Activated CD8-positive, alpha-beta memory T cell treated with anti-CD3 and anti-CD28 coated beads, Interleukin-2, amount 50 U/mL, for 1 hour (primary cell): Measurements from ENCODE around the gene DDIT4.
"Not testable (repeated sequence)": the region's sequence is repeated elsewhere in the genome, so short reads cannot be mapped to it uniquely, and the experiment has no call there.

Experiments used
- DNase-seq: peaks from one replicate; pipeline ENCODE4 v3.0.0-alpha.2; 2020; ENCODE audit errors: extremely low read depth

Gene DDIT4

GRCh38 chr10:72273410-72274212 lies at the start of gene DDIT4:
Gene DDIT4 (plus strand): TSS chr10:72273924. CDS start chr10:72274217, 293 bp downstream.
- DNase-seq = peak; percentile 96

- not testable (repeated sequence) for DNase-seq
Observed at GRCh38 chr10:72224191-72224590, 49.5 kb upstream of the DDIT4 start.

- DNase-seq = no peak
Observed at GRCh38 chr10:72226418-72227027, 47.2 kb upstream of the DDIT4 start.

GRCh38 chr10:72227826-72228225 lies 45.9 kb upstream of the DDIT4 start:
- DNase-seq = no peak

- no peak for DNase-seq
Observed at GRCh38 chr10:72228318-72228751, 45.4 kb upstream of the DDIT4 start.

GRCh38 chr10:72229261-72230251 lies 44.2 kb upstream of the DDIT4 start:
- no peak for DNase-seq

GRCh38 chr10:72233621-72234020 lies 40.1 kb upstream of the DDIT4 start:
- DNase-seq = no peak

GRCh38 chr10:72234560-72235095 lies 39.1 kb upstream of the DDIT4 start:
- no peak for DNase-seq

GRCh38 chr10:72235544-72236279 lies 38.0 kb upstream of the DDIT4 start:
- no peak for DNase-seq

GRCh38 chr10:72238392-72239175 lies 35.1 kb upstream of the DDIT4 start:
- DNase-seq = no peak

GRCh38 chr10:72239409-72239808 lies 34.3 kb upstream of the DDIT4 start:
- no peak for DNase-seq

GRCh38 chr10:72240371-72240770 lies 33.4 kb upstream of the DDIT4 start:
- no peak for DNase-seq

- no peak for DNase-seq
Observed at GRCh38 chr10:72241691-72242252, 32.0 kb upstream of the DDIT4 start.

- DNase-seq = no peak
Observed at GRCh38 chr10:72242675-72243074, 31.0 kb upstream of the DDIT4 start.

- DNase-seq = no peak
Observed at GRCh38 chr10:72243822-72244437, 29.8 kb upstream of the DDIT4 start.

GRCh38 chr10:72244573-72245038 lies 29.1 kb upstream of the DDIT4 start:
- no peak for DNase-seq

GRCh38 chr10:72245949-72246525 lies 27.7 kb upstream of the DDIT4 start:
- no peak for DNase-seq

- DNase-seq = peak; percentile 60
Observed at GRCh38 chr10:72248468-72249151, 25.1 kb upstream of the DDIT4 start.
